Activated naive CD4-positive, alpha-beta T cell treated with anti-CD3 and anti-CD28 coated beads, Interleukin-2, amount 50 U/mL, for 24 hours (primary cell): ENCODE data around the gene ACAP2.

Experiments used
- H3K27ac Mint-ChIP-seq: one replicate; pipeline ENCODE4 v1.8.0; 2021; ENCODE audit warnings: mild to moderate bottlenecking, mixed read lengths
- H3K27me3 Mint-ChIP-seq: one replicate; pipeline ENCODE4 v1.8.0; 2021; ENCODE audit warnings: mixed read lengths
- H3K36me3 Mint-ChIP-seq: one replicate; pipeline ENCODE4 v1.8.0; 2021; ENCODE audit warnings: mixed read lengths
- H3K4me1 Mint-ChIP-seq: one replicate; pipeline ENCODE4 v1.8.0; 2021; ENCODE audit warnings: mixed read lengths
- H3K4me3 Mint-ChIP-seq: one replicate; pipeline ENCODE4 v1.8.0; 2021; ENCODE audit warnings: mild to moderate bottlenecking, mixed read lengths
- H3K9me3 Mint-ChIP-seq: one replicate; pipeline ENCODE4 v1.8.0; 2021; ENCODE audit warnings: mixed read lengths

The ACAP2 gene

DNA sequence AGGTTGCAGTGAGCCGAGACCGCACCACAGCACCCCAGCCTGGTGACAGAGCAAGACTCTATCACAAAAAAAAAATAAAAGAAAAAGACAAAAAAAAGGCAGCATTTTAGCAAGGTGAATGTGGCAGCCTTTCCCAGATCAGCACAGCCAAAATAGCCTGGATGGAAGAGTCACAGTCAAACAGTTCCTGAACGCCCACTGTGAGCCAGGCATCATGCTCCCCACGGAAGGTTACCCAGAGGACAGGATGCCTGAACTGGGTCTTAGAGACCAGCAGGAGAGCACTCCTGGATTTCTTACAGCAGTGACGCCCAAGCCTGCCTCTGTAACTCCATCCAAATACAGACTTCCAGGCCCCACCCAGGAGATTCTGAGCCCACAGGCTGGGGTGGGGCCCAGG, 176.4 kb downstream of the ACAP2 start:
- Mint-ChIP-seq H3K36me3 (peaks cover 4% of the 10 kb centered on the region), H3K27ac (no peak overlapping the region), H3K4me3 (no peak overlapping the region), H3K9me3 (no peaks in the 10 kb centered on the region), H3K4me1 (peaks cover 19% of the 10 kb centered on the region), H3K27me3 (no peaks in the 10 kb centered on the region)

DNA sequence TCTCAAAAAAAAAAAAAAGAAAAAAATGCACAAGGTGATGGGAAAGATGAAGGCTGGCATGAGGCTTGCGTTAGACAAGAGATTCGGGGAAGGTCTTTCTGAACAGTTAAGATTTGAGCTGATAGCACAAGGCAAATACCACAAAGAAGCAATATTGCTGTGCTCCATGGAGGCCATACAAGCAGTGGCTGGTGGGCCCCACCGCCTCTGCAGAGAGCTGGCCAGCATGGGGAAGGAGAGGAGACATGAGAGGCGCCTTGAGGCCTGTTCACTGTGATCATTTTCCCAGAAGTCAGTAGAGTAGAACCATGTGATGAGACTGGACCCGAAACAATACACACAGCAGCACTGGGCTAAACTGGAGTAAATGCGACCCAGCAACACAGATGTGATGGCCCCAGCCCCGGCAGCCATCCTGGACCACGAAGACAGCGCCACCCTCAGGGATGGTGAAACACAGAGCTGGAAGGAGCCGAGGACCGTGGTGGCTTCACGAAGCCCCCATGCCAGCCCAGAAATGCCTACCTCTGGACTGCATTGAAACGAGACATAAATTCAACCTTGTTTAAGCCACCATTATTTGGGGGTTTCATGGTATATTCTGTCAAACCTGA, 177.3 kb downstream of the ACAP2 start:
- Mint-ChIP-seq H3K4me3 (no peak overlapping the region), H3K4me1 (peaks cover 27% of the 10 kb centered on the region), H3K27ac (no peak overlapping the region), H3K9me3 (no peaks in the 10 kb centered on the region), H3K27me3 (no peaks in the 10 kb centered on the region), H3K36me3 (peaks cover 4% of the 10 kb centered on the region)

DNA sequence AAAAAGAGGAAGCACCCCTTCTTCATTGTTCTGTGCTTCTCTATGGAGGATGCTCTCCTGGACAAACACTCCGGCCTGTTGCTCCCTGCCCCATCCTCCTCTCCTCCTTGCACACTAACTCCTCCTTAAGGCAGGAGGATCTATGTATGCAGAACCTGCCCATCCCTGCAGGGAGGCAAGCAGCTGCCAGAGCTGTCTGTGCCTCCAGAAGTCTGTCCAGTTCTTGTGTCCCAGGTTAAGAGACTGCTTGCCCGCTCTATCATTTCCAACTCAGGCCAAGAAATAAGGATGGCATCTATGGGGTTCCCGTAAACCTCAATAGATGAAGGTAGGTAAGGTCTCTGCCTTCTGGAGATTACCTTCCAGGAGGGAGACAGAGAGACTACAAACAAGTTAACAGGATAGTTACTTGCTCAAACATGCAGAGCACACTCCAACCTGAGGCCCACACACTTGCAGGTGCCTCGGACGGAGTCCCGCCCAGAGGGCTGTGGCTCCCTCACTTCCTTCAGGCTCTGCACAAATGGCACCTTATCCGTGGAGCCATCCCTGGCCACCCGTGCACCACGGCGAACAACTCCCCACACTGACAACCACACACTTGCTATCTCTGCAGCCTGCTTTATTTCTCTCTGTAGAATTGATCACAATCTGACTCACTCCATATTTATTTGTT, 178.8 kb downstream of the ACAP2 start:
- Mint-ChIP-seq H3K9me3 (no peaks in the 10 kb centered on the region), H3K4me3 (no peak overlapping the region), H3K27me3 (no peaks in the 10 kb centered on the region), H3K4me1 (peaks cover 15% of the 10 kb centered on the region), H3K36me3 (peaks cover 4% of the 10 kb centered on the region), H3K27ac (no peak overlapping the region)

DNA sequence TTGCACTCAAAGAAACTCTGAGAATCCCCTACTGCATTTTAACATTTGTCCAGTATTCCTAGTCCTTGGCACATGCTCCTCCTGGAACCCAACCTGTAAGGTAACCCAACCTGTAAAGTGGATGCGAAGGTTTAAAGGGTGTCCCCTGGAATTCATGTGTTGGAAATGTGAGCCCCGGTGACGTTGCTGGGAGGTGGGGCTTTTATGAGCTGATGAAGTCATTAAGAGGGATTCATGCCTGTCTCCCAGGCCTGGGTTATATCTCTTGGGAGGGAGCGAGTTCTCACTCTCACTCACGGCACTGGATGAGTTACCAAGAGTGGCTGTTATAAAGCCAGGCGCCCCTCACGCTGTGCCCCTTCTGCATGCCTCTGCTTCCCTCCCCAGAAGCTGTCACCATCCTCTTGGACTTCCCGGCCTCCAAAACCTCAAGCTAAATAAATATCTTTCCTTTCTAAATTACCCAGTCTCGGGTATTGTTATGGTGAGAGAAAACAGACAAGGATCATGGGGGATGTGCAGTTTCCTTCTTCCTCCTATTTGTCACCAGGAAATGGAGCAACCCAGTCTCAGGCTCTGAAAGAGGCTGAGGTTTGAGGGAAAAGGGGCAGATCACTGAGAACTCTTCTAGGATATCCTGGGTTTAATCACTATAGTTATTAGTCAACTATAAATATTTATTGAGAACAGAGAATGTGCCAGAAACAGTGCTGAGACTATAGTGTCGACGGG, 179.5 kb downstream of the ACAP2 start:
- no peak overlapping the region for H3K27ac Mint-ChIP-seq
- no peaks in the 10 kb centered on the region for H3K9me3 Mint-ChIP-seq
- H3K4me3 Mint-ChIP-seq = no peak overlapping the region
- H3K4me1 Mint-ChIP-seq = peaks cover 9% of the 10 kb centered on the region
- no peaks in the 10 kb centered on the region for H3K27me3 Mint-ChIP-seq
- H3K36me3 Mint-ChIP-seq = peaks cover 4% of the 10 kb centered on the region

DNA sequence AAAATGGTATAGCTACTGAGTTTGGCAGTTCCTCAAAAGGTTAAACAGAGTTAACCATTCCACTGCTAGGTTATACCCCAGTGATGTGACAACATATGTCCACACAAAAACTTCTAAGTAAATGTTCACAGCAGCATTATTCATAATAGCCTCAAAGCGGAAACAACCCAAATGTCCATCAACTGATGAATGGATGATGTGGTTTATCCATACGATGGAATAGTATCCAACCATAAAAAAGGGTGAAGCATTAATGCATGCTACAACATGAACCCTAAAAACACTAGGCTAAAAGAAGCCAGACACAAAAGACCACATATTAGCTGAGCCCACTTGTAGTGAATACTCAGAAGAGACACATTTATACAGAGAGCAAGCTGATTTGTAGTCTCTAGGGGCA, 180.9 kb downstream of the ACAP2 start:
- no peak overlapping the region for H3K27ac Mint-ChIP-seq
- peaks cover 2% of the 10 kb centered on the region for H3K36me3 Mint-ChIP-seq
- H3K27me3 Mint-ChIP-seq = no peaks in the 10 kb centered on the region
- H3K9me3 Mint-ChIP-seq = no peaks in the 10 kb centered on the region
- H3K4me3 Mint-ChIP-seq = no peak overlapping the region
- H3K4me1 Mint-ChIP-seq = peaks cover 9% of the 10 kb centered on the region

DNA sequence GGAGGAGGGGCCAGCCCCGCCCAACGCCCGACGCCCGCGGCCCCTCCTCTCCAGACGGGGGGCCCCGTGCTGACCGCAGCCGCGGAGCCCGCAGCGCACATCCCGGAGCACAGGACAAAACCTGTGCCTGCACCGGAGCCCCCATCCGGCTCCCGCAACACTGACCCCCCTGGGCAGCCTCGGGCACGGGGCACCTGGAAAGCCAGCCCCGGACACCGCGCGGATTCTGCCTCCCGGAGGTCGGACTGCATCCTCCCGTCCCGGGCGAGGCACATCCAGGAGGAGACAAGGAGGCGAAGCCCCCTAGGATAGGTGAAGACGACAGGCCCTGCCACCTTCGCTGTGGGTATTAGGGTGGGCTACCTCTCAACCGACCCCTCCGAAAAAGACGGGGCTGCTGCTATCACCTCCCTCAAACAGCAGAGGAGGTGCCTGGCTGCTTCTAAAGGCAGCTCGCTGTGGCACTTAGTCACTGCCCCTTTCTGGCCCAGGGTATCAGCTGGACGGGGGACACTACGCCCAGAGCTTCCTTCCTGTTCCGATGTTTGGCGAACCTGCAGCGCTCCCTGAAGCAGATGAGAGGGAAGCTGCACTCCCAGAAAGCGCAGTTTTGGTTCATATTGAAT, 182.4 kb downstream of the ACAP2 start:
- Mint-ChIP-seq H3K36me3 (peaks cover 2% of the 10 kb centered on the region), H3K4me3 (peak overlapping the region; percentile 76), H3K9me3 (no peaks in the 10 kb centered on the region), H3K4me1 (peaks cover 9% of the 10 kb centered on the region), H3K27me3 (no peaks in the 10 kb centered on the region), H3K27ac (no peak overlapping the region)

DNA sequence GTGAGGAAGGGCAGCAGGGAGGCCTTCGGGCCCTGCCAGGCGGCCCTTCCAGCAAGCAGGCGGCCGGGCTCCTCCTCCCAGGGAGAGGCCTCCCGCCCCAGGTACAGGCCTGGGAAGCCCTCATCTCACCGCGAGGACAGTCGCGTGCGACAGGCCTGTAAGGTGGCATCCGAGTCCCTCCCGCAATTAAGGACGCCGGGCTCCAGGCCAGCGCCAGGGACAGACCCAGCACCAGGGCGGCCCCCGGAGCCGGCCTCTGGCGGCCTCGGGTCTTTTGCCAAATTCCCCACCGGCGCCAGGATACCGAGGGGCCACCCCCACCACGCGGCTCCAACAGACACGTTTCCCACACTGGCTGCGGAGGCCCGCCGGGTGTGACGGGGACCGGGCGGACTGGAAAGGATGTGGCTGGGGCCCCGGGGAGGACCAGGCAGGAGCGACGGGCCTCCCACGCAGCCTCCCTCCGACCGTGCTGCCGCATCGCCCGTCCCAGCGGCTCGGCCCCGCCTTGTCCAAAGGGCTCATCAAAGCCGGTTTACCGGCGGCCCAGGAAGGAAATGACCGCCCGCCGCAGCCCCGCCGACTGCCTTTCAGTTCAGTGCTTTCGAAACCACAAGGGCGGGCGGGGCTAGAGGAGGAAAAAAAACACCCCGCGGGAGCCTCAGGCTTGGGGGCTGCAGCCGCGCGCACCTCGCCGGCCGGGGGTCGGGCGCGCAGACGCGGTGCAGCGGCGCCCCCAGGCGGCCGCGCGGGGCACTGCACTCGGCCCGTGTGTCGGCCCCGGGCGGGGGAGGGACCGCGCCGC, 183.1 kb downstream of the ACAP2 start:
- peak overlapping the region; percentile 76 for H3K27ac Mint-ChIP-seq
- H3K4me3 Mint-ChIP-seq = peak overlapping the region; percentile 64
- H3K27me3 Mint-ChIP-seq = no peaks in the 10 kb centered on the region
- peaks cover 9% of the 10 kb centered on the region for H3K4me1 Mint-ChIP-seq
- no peaks in the 10 kb centered on the region for H3K9me3 Mint-ChIP-seq
- no peaks in the 10 kb centered on the region for H3K36me3 Mint-ChIP-seq

DNA sequence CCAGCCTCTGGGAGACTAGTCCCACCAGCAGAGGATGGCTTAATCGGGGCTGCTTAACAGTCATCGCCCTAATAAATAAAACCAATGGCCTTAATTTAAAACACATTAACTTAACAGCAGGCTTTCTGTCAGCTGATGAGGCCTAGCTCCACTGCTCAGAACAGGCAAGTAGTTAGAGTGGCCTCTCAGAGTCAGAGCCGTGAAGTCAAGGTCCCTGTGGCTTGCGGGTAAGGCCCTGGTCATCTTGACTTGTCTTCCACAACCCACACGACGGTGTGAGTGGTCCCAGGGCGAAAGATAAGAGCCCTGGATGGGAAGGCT, 183.7 kb downstream of the ACAP2 start:
- Mint-ChIP-seq H3K4me1 (peaks cover 9% of the 10 kb centered on the region), H3K36me3 (no peaks in the 10 kb centered on the region), H3K4me3 (peak overlapping the region; percentile 26), H3K27me3 (no peaks in the 10 kb centered on the region), H3K9me3 (no peaks in the 10 kb centered on the region), H3K27ac (no peak overlapping the region)

DNA sequence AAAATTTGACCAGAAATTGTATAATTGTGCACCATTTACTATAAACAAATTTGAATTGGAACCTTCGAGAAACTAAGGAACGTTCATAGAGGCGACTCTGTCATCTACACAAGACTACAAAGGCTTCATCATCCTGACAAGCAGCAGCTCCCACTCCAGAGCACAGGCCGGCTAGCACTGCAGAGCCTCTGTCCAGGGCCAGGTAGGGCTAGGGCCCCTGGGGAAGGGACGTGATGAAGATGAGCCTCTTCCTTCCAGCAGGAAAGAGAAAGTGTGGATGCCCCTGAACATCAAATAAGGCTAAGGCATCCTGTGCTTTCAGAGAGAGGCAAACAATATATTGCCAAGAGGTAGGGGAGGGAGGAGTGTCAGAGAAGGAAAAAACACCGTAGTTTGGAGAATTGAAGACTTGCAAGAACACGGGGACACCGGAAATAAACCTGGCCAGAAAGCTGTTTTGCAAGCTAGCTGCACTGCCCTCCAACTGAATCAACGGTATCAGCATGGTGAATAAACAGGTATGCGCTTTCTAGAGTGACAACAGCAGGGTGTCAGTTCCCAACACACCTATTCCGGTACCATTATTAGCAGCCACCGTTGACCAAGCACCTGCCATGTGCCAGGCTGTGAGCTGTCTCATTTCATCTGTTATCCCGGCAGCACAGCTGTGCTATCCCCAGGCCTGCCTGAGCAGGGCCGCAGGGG, 184.2 kb downstream of the ACAP2 start:
- peak overlapping the region; percentile 81 for H3K27ac Mint-ChIP-seq

DNA sequence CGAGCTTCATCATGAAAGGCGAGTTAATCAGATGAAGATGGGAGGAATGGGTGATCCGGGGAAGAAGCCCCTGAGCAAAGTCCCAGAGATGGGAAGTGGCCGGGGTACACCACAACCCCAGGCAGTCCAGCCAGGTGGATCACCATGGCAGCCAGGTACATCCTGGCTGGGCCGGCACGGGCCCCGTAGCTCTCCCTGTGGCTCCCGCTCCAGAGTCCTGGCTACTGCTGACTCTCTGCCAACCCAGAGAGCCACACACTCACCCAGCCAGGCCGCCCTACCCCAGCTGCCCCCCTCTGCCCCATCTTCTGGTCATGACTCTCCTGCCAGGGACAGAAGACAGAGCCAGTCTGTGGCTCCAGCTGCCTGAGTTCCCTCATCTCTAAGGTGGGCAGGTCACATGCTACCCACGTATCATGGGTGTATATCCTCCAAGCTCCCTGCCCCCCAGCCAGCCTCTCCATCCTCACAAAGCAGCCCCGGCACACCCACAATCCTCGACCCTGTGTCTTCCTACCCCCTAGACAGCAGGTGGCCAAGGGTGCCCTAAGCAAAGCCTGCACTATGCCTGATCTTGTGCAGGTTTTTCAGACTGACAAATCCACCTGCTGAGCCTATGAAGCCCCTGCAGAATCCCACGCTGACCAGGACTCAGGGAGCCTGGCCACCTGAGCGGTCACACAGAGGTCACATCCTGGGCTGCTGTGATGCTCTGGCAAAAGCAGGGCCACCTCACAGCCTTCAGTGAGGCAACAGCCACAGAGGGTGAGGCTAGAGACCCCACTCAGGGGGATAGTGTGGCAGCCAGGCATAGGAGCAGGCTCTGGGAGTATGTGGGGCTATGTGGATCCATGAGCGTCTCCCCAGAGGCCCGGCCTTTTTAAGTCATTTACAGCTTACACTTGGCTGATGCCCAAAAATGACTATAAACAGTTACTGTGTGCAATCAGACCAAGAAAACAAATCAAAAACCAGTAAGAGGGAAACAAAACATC, 185.1 kb downstream of the ACAP2 start:
- no peaks in the 10 kb centered on the region for H3K36me3 Mint-ChIP-seq
- H3K4me1 Mint-ChIP-seq = peaks cover 9% of the 10 kb centered on the region
- peak overlapping the region; percentile 62 for H3K27ac Mint-ChIP-seq
- no peak overlapping the region for H3K4me3 Mint-ChIP-seq
- H3K9me3 Mint-ChIP-seq = no peaks in the 10 kb centered on the region
- no peaks in the 10 kb centered on the region for H3K27me3 Mint-ChIP-seq

More for the DNA sequence above, 184.2 kb downstream of the ACAP2 start:
- Mint-ChIP-seq H3K9me3 (no peaks in the 10 kb centered on the region), H3K27me3 (no peaks in the 10 kb centered on the region), H3K4me1 (peaks cover 9% of the 10 kb centered on the region), H3K4me3 (peak overlapping the region; percentile 37), H3K36me3 (no peaks in the 10 kb centered on the region)

DNA sequence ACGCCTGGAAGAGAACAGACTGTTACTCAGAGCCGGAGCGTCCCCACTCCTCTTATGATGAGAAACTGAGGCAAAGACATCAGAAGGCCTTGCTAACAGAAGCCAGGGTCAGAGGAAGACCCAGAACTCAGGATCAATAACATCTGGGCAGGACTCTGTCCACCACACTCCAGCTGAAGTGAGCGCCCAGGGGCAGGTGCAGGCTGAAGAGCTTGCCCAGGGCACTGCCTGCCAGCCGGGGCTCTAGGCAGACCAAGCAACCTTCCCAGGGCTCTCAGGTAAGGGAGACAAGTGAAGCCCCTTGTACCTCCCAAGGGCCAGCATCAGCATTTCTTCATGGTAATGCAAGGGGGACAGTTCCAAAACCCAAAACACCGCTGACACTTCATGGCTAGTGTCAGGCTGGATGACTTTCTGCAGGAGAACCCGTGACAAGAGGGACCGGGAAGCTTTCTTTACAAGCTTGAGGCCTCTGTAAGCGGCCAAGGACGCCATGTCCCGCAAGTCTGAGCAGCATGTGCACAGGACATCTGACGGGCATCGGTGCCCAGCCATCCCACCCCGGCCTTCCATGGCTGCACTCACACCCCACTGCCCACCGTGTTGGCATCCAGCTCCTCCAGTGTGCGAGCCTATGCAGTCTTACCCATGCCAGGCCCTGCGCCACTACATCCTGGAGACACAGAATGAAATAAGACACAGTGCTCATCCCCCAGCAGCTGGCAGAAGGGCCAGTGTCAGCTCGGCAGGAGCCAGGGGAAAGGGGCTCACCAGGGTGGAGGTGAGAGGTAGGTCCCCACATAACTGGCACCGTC, 186.0 kb downstream of the ACAP2 start:
- no peaks in the 10 kb centered on the region for H3K36me3 Mint-ChIP-seq
- peaks cover 17% of the 10 kb centered on the region for H3K4me1 Mint-ChIP-seq
- H3K9me3 Mint-ChIP-seq = no peaks in the 10 kb centered on the region
- no peak overlapping the region for H3K27ac Mint-ChIP-seq
- H3K27me3 Mint-ChIP-seq = no peaks in the 10 kb centered on the region
- no peak overlapping the region for H3K4me3 Mint-ChIP-seq

DNA sequence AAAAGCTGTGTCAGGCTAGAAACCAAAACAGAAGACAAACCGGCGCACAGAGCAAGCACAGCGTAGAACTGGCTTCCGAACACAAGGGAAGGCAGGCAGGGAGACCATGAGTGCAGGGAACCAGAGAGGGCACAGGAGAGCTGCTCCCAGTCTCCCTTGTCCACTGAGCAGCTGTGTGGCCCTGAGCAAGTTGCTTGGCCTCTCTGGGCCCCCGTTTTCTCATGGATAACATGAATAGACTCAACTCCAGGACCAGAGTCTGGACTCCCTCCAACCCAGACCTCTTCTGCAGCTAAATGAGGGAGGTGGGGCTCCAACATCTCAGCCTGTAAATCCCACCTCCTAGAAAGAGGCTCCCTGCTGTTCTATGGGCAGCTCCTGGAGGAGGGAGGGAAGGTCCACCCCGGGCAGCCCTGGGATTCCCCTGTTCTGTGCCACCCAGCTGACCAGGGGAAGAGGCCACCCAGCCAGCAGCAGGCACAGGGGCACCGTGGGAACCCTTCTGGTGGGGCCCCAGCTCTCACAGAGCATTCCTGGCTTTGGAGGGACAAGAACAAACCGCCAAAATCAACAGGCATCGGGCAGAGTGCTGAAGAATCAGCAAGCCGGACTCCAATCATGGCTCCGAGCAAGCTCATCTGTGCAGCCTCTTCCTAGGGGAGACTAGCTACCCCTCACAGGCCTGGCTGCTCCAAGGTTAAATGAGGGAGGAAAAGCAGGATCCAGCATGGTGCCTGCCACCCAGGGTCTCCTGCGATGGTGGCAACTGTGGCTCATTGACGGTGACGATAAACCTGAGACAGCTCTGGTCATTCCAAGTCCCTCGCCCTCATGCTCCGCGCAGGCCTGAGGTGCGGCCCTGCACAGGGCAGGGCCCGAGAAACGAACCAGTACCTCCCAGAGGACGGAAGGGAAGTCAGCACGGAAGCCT, 187.0 kb downstream of the ACAP2 start:
- Mint-ChIP-seq H3K27me3 (no peaks in the 10 kb centered on the region), H3K4me3 (no peak overlapping the region), H3K4me1 (peaks cover 17% of the 10 kb centered on the region), H3K27ac (no peak overlapping the region), H3K36me3 (no peaks in the 10 kb centered on the region), H3K9me3 (no peaks in the 10 kb centered on the region)

DNA sequence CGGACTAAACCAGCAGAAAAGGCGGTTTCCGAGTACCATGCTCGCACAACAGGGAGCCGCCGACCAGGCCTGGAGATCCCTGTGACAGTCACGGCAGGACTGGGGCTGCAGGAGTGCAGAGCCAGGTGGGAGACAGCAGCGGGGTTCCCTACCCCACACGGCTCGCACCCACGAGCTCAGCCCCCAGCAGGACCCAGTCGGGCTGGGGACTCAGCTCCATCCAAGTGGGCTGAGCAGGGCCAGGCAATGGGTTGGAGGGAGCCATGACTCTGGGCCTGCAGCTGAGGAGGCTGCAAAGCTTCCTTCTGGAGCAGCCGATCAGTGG, 187.7 kb downstream of the ACAP2 start:
- no peaks in the 10 kb centered on the region for H3K36me3 Mint-ChIP-seq
- H3K4me1 Mint-ChIP-seq = peaks cover 18% of the 10 kb centered on the region
- no peak overlapping the region for H3K4me3 Mint-ChIP-seq
- no peak overlapping the region for H3K27ac Mint-ChIP-seq
- no peaks in the 10 kb centered on the region for H3K27me3 Mint-ChIP-seq
- H3K9me3 Mint-ChIP-seq = no peaks in the 10 kb centered on the region
